ENCODE measurements around the gene UNC13B.

Gene UNC13B

DNA sequence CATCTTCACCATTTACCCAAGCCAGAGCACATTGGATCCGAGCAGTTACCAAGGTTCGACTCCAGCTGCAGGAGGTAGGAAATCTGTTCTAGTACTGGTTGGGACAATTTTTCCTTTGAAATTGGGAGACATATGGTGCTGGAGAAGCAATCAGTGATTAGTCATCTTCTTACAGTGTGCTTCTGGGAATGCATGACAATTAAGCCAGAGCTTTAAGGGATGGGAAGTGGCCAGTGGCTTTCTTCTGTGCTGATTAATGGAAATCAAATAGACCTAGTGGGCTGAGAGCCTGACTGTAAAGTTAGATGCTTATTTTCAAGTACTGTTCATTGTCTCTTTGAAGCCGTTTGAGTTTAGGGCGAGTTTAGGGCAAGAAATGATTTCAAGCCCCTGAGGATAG lies 152.1 kb downstream of the UNC13B start:
- Histone ChIP-seq H3K36me3 (ENCODE audit: control insufficient read depth, low read depth, low read length) (peaks cover 2% of the 10 kb centered on the region), H3K9me3 (ENCODE audit: control insufficient read depth, low read depth, low read length) (no peaks in the 10 kb centered on the region), H3K4me3 (ENCODE audit: low read length) (no peak overlapping the region), H3K4me1 (ENCODE audit: control insufficient read depth, low read depth, low read length) (no peaks in the 10 kb centered on the region), H3K27ac (ENCODE audit: low read length) (no peak overlapping the region), H3K27me3 (ENCODE audit: control insufficient read depth, insufficient read depth, low read length) (no peaks in the 10 kb centered on the region), H3K9ac (ENCODE audit: low read length) (no peak overlapping the region)

DNA sequence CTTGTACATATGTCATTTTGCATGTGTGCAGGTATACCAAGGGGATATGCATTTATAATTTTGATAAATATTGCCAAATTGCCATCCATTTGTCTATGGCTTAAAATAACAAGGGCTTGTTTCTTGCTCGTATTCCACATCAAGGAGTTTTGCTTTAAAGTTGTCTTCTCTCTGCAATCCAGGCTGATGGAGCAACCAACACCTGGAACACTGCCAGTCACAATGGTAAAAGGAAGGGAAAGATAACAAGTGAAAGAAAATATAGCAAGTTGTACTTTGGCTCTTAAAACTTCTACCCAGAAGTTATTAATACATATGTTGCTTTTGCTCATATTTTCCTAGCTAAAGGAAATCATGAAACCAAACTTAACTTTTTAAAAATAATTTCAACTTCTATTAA lies 156.9 kb downstream of the UNC13B start:
- Histone ChIP-seq H3K27me3 (ENCODE audit: control insufficient read depth, insufficient read depth, low read length) (no peaks in the 10 kb centered on the region), H3K9ac (ENCODE audit: low read length) (no peak overlapping the region), H3K4me3 (ENCODE audit: low read length) (no peak overlapping the region), H3K4me1 (ENCODE audit: control insufficient read depth, low read depth, low read length) (no peaks in the 10 kb centered on the region), H3K27ac (ENCODE audit: low read length) (no peak overlapping the region), H3K9me3 (ENCODE audit: control insufficient read depth, low read depth, low read length) (no peaks in the 10 kb centered on the region), H3K36me3 (ENCODE audit: control insufficient read depth, low read depth, low read length) (peaks cover 2% of the 10 kb centered on the region)

- H3K27me3 ChIP-seq (ENCODE audit: control insufficient read depth, insufficient read depth, low read length), result no peaks in the 10 kb centered on the region
- no peaks in the 10 kb centered on the region for H3K36me3 ChIP-seq (ENCODE audit: control insufficient read depth, low read depth, low read length)
- no peaks in the 10 kb centered on the region for H3K4me1 ChIP-seq (ENCODE audit: control insufficient read depth, low read depth, low read length)
- no peak overlapping the region for H3K27ac ChIP-seq (ENCODE audit: low read length)
- H3K4me3 ChIP-seq (ENCODE audit: low read length), result no peak overlapping the region
- no peaks in the 10 kb centered on the region for H3K9me3 ChIP-seq (ENCODE audit: control insufficient read depth, low read depth, low read length)
- no peak overlapping the region for H3K9ac ChIP-seq (ENCODE audit: low read length)
Measured at GRCh38 chr9:35322075-35322885, 160.5 kb downstream of the UNC13B start.

- Histone ChIP-seq H3K27ac (ENCODE audit: low read length) (no peak overlapping the region), H3K4me3 (ENCODE audit: low read length) (no peak overlapping the region), H3K4me1 (ENCODE audit: control insufficient read depth, low read depth, low read length) (no peaks in the 10 kb centered on the region), H3K36me3 (ENCODE audit: control insufficient read depth, low read depth, low read length) (no peaks in the 10 kb centered on the region), H3K27me3 (ENCODE audit: control insufficient read depth, insufficient read depth, low read length) (no peaks in the 10 kb centered on the region), H3K9ac (ENCODE audit: low read length) (no peak overlapping the region), H3K9me3 (ENCODE audit: control insufficient read depth, low read depth, low read length) (no peaks in the 10 kb centered on the region)
Measured at GRCh38 chr9:35324966-35325365, 163.2 kb downstream of the UNC13B start.

GRCh38 chr9:35333551-35333950 lies 171.7 kb downstream of the UNC13B start:
- no peaks in the 10 kb centered on the region for H3K4me1 ChIP-seq (ENCODE audit: control insufficient read depth, low read depth, low read length)
- no peak overlapping the region for H3K27ac ChIP-seq (ENCODE audit: low read length)
- no peaks in the 10 kb centered on the region for H3K27me3 ChIP-seq (ENCODE audit: control insufficient read depth, insufficient read depth, low read length)
- no peaks in the 10 kb centered on the region for H3K36me3 ChIP-seq (ENCODE audit: control insufficient read depth, low read depth, low read length)
- H3K9me3 ChIP-seq (ENCODE audit: control insufficient read depth, low read depth, low read length), result no peaks in the 10 kb centered on the region
- no peak overlapping the region for H3K9ac ChIP-seq (ENCODE audit: low read length)
- no peak overlapping the region for H3K4me3 ChIP-seq (ENCODE audit: low read length)

- Histone ChIP-seq H3K36me3 (ENCODE audit: control insufficient read depth, low read depth, low read length) (no peaks in the 10 kb centered on the region), H3K9me3 (ENCODE audit: control insufficient read depth, low read depth, low read length) (no peaks in the 10 kb centered on the region), H3K4me1 (ENCODE audit: control insufficient read depth, low read depth, low read length) (no peaks in the 10 kb centered on the region), H3K27me3 (ENCODE audit: control insufficient read depth, insufficient read depth, low read length) (no peaks in the 10 kb centered on the region), H3K9ac (ENCODE audit: low read length) (no peak overlapping the region), H3K27ac (ENCODE audit: low read length) (no peak overlapping the region), H3K4me3 (ENCODE audit: low read length) (no peak overlapping the region)
Measured at GRCh38 chr9:35335164-35335563, 173.4 kb downstream of the UNC13B start.

DNA sequence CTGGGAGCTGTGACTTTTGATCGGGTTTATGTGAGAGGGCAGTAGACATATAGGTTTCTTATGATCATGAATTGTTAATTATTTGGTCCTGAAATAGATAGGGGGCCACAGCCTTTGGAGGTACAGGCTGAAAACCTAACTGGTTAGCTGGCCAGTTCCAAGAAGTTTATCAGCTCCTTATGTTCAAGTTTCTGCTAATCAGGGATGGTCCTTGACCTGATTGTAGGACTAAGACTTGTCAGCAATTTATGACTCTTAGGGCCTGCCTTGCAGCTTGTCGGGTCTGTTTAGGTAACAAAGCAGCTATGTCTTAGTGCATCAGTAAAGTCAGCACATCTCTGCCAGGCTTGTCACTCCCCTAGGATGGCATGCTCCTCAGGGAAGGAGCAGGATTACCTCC lies 176.3 kb downstream of the UNC13B start:
- H3K27ac ChIP-seq (ENCODE audit: low read length), result no peak overlapping the region
- H3K9me3 ChIP-seq (ENCODE audit: control insufficient read depth, low read depth, low read length), result no peaks in the 10 kb centered on the region
- H3K4me3 ChIP-seq (ENCODE audit: low read length), result no peak overlapping the region
- H3K36me3 ChIP-seq (ENCODE audit: control insufficient read depth, low read depth, low read length), result no peaks in the 10 kb centered on the region
- peaks cover 8% of the 10 kb centered on the region for H3K4me1 ChIP-seq (ENCODE audit: control insufficient read depth, low read depth, low read length)
- no peak overlapping the region for H3K9ac ChIP-seq (ENCODE audit: low read length)
- no peaks in the 10 kb centered on the region for H3K27me3 ChIP-seq (ENCODE audit: control insufficient read depth, insufficient read depth, low read length)

GRCh38 chr9:35338561-35339274 lies 176.9 kb downstream of the UNC13B start:
- peaks cover 8% of the 10 kb centered on the region for H3K4me1 ChIP-seq (ENCODE audit: control insufficient read depth, low read depth, low read length)
- no peak overlapping the region for H3K4me3 ChIP-seq (ENCODE audit: low read length)
- H3K9me3 ChIP-seq (ENCODE audit: control insufficient read depth, low read depth, low read length), result no peaks in the 10 kb centered on the region
- H3K36me3 ChIP-seq (ENCODE audit: control insufficient read depth, low read depth, low read length), result no peaks in the 10 kb centered on the region
- H3K9ac ChIP-seq (ENCODE audit: low read length), result no peak overlapping the region
- H3K27ac ChIP-seq (ENCODE audit: low read length), result no peak overlapping the region
- H3K27me3 ChIP-seq (ENCODE audit: control insufficient read depth, insufficient read depth, low read length), result no peaks in the 10 kb centered on the region

GRCh38 chr9:35340046-35340445 lies 178.2 kb downstream of the UNC13B start:
- Histone ChIP-seq H3K27me3 (ENCODE audit: control insufficient read depth, insufficient read depth, low read length) (no peaks in the 10 kb centered on the region), H3K9ac (ENCODE audit: low read length) (no peak overlapping the region)

DNA sequence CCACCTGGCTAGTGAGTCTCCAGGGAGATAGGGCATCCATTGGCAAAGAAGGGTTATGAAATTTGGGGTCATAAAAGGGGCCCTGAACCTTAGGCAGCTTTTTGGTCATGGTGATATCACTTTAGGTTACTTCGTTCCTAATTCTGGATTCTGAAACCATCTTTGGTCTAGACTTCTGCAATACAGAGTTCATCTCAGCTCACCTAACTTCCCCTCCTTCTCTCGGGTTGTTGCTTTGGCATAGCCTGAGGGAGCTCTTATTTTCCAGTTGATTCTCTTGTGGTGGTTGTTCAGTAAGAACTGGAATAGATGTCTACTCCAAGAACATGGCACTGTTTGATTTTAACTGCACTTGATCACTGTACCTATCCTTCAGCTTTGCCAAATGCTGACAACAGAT lies 179.2 kb downstream of the UNC13B start:
- Histone ChIP-seq H3K4me3 (ENCODE audit: low read length) (no peak overlapping the region), H3K27ac (ENCODE audit: low read length) (no peak overlapping the region), H3K36me3 (ENCODE audit: control insufficient read depth, low read depth, low read length) (no peaks in the 10 kb centered on the region), H3K9ac (ENCODE audit: low read length) (no peak overlapping the region), H3K27me3 (ENCODE audit: control insufficient read depth, insufficient read depth, low read length) (no peaks in the 10 kb centered on the region), H3K9me3 (ENCODE audit: control insufficient read depth, low read depth, low read length) (no peaks in the 10 kb centered on the region), H3K4me1 (ENCODE audit: control insufficient read depth, low read depth, low read length) (peaks cover 8% of the 10 kb centered on the region)

More at GRCh38 chr9:35340046-35340445, 178.2 kb downstream of the UNC13B start:
- no peaks in the 10 kb centered on the region for H3K9me3 ChIP-seq (ENCODE audit: control insufficient read depth, low read depth, low read length)
- no peak overlapping the region for H3K27ac ChIP-seq (ENCODE audit: low read length)
- no peak overlapping the region for H3K4me3 ChIP-seq (ENCODE audit: low read length)
- H3K36me3 ChIP-seq (ENCODE audit: control insufficient read depth, low read depth, low read length), result no peaks in the 10 kb centered on the region
- H3K4me1 ChIP-seq (ENCODE audit: control insufficient read depth, low read depth, low read length), result peaks cover 8% of the 10 kb centered on the region

GRCh38 chr9:35341585-35341984 lies 179.8 kb downstream of the UNC13B start:
- H3K27me3 ChIP-seq (ENCODE audit: control insufficient read depth, insufficient read depth, low read length), result no peaks in the 10 kb centered on the region
- H3K36me3 ChIP-seq (ENCODE audit: control insufficient read depth, low read depth, low read length), result no peaks in the 10 kb centered on the region
- no peak overlapping the region for H3K9ac ChIP-seq (ENCODE audit: low read length)
- peaks cover 8% of the 10 kb centered on the region for H3K4me1 ChIP-seq (ENCODE audit: control insufficient read depth, low read depth, low read length)
- H3K4me3 ChIP-seq (ENCODE audit: low read length), result no peak overlapping the region
- no peaks in the 10 kb centered on the region for H3K9me3 ChIP-seq (ENCODE audit: control insufficient read depth, low read depth, low read length)
- H3K27ac ChIP-seq (ENCODE audit: low read length), result no peak overlapping the region

Measured in iPS-18a (cell line).